ENCODE data around the gene KCNN3.

DNA sequence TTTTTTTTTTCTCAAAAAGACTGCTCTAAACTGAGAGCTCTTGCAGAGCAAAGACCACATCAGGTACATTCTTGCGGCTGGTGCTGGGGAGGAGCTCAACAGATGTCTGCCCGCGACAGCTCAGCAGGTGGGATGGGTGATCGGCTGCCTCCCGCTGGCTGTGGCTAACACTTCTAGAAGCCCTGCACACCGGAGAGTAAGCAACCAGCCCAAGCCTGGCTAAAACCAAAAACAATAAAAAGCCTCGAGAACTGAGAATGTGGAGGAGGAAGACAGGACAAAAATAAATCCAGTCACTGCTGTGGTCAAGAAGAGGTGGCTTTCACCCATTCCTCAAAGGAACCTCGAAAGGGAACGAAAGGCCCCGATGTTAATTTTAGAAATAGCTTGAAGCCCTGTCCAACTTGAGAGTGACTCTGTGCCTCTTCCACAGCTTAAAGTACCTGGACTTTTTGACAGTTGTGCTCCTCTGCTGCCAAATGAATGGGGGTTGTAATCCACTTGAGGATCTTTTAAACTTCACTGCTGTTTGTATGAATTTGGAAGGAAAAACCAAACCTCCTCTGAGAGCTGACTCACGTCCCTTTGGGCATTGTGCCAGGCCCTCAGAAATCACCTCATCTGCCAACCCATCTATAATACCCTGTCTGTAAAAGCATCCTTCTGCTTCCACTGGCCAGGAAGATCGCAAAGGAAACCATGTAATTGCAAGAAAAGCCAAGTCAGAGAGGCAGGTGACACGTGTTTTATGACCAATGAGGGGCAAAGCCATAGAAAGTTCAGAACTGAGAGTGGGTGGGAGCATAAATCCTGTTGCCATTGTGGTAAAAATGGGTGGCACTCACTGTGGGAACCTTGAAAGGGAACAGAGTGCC, 78.6 kb downstream of the KCNN3 start:
- TF ChIP-seq, protein P1, sequence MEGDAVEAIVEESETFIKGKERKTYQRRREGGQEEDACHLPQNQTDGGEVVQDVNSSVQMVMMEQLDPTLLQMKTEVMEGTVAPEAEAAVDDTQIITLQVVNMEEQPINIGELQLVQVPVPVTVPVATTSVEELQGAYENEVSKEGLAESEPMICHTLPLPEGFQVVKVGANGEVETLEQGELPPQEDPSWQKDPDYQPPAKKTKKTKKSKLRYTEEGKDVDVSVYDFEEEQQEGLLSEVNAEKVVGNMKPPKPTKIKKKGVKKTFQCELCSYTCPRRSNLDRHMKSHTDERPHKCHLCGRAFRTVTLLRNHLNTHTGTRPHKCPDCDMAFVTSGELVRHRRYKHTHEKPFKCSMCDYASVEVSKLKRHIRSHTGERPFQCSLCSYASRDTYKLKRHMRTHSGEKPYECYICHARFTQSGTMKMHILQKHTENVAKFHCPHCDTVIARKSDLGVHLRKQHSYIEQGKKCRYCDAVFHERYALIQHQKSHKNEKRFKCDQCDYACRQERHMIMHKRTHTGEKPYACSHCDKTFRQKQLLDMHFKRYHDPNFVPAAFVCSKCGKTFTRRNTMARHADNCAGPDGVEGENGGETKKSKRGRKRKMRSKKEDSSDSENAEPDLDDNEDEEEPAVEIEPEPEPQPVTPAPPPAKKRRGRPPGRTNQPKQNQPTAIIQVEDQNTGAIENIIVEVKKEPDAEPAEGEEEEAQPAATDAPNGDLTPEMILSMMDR (IDR thresholded peaks at IDR 0.05) = no peak
- TF ChIP-seq POLR2A (IDR thresholded peaks at IDR 0.05; ENCODE audit: low read depth) (no peak), POLR2AphosphoS5 (IDR thresholded peaks at IDR 0.05) (peak in 1 of 2 donors; percentile 25), EP300 (IDR thresholded peaks at IDR 0.05) (no peak)

Measured in esophagus muscularis mucosa (tissue), 4 donors.